ENCODE data around the gene RBM42.

Gene RBM42

DNA sequence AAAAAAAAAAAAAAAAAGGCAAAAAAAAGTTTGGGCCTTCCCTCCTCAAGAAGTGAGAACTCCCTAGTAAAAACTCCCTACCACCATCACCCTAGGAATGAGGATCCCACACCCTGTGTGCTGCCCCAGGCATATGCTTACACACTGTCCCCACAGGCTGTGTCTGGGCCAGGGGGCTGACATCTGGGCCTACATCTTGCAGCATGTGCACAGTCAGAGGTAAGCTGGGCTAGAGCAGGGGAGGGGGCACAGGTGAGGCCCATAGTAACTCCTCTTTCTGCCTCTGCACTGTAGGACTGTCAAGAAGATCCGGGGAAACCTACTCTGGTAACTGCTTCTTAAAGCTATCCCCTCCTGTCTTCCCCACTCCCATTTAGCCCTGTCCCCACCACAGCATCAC lies 15.3 kb upstream of the RBM42 start:
- no peaks in the 10 kb centered on the region for H4K20me1 ChIP-seq
- peak overlapping the region in 7 of 10 experiments; percentile 71 to 89 (median 76); a peak in 11 of 20 replicates for H3K4me3 ChIP-seq
- no peaks in the 10 kb centered on the region for H3K27me3 ChIP-seq
- peaks cover 14 to 30% (median 18%) of the 10 kb centered on the region in 10 experiments; a peak in 19 of 20 replicates for H3K4me1 ChIP-seq
- H3K9me3 ChIP-seq (replicated peaks in 1 of 11) = peaks cover 2 to 6% (median 3%) of the 10 kb centered on the region in 11 experiments; a peak in 21 of 22 replicates
- H3K36me3 ChIP-seq = peaks cover 0 to 40% (median 30%) of the 10 kb centered on the region in 11 experiments; a peak in 18 of 22 replicates
- H3K4me2 ChIP-seq = peak overlapping the region; percentile 80 to 96 (median 93); a peak in 21 of 22 replicates
- no peak for TF ChIP-seq Cebpa-rat (IDR thresholded peaks at IDR 0.05)
- H3K9ac ChIP-seq = peak overlapping the region in 9 of 11 experiments; percentile 79 to 92 (median 90); a peak in 15 of 22 replicates
- no peak overlapping the region for H3K27ac ChIP-seq

DNA sequence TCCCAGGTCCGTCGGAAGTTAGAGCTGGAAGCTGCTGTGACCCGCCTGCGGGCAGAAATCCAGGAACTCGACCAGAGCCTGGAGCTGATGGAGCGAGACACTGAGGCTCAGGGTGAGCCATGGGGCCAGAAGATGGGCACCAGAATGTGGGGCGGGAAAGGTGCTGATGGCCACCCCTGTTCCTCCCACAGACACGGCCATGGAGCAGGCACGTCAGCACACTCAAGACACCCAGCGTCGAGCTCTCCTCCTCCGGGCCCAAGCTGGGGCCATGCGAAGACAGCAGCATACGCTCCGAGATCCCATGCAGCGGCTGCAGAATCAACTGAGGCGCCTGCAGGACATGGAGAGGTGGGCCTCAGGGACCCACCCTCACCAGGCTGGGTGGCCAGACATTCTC lies 13.8 kb upstream of the RBM42 start:
- TF ChIP-seq Cebpa-rat (IDR thresholded peaks at IDR 0.05) = no peak
- Histone ChIP-seq H4K20me1 (no peaks in the 10 kb centered on the region; a peak in 1 of 22 replicates), H3K27ac (no peak overlapping the region), H3K9ac (no peak overlapping the region), H3K4me1 (peaks cover 13 to 22% (median 17%) of the 10 kb centered on the region in 10 experiments; a peak in 19 of 20 replicates), H3K36me3 (peaks cover under 1 to 53% (median 39%) of the 10 kb centered on the region in 11 experiments; a peak in 20 of 22 replicates), H3K9me3 (replicated peaks in 1 of 11) (no peaks in the 10 kb centered on the region), H3K4me3 (no peak overlapping the region), H3K27me3 (no peaks in the 10 kb centered on the region), H3K4me2 (no peak overlapping the region)

DNA sequence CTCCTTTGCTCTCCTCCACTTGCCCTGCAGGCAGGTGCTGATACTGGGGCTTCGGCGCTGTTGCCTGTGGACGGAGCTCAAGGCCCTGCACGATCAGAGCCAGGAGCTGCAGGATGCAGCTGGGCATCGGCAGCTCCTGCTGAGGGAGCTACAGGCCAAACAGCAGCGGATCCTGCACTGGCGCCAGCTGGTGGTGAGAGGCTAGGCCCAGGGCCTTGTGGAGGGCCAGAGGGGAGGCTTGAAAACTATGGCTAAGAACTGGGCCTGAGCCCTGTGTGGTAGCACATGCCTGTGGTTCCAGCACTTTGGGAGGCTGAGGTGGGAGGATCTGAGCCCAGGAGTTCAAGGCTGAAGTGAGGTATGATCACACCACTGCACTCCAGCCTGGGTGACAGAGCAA lies 10.0 kb upstream of the RBM42 start:
- Histone ChIP-seq H3K4me2 (no peak overlapping the region), H3K9me3 (replicated peaks in 1 of 11) (no peaks in the 10 kb centered on the region), H4K20me1 (no peaks in the 10 kb centered on the region; a peak in 1 of 22 replicates), H3K27ac (no peak overlapping the region), H3K4me3 (no peak overlapping the region), H3K27me3 (no peaks in the 10 kb centered on the region), H3K9ac (no peak overlapping the region), H3K36me3 (peaks cover 7 to 85% (median 60%) of the 10 kb centered on the region in 11 experiments; a peak in 21 of 22 replicates), H3K4me1 (peaks cover 0 to under 1% (median 0%) of the 10 kb centered on the region in 10 experiments; a peak in 2 of 20 replicates)
- TF ChIP-seq Cebpa-rat (IDR thresholded peaks at IDR 0.05) = no peak

DNA sequence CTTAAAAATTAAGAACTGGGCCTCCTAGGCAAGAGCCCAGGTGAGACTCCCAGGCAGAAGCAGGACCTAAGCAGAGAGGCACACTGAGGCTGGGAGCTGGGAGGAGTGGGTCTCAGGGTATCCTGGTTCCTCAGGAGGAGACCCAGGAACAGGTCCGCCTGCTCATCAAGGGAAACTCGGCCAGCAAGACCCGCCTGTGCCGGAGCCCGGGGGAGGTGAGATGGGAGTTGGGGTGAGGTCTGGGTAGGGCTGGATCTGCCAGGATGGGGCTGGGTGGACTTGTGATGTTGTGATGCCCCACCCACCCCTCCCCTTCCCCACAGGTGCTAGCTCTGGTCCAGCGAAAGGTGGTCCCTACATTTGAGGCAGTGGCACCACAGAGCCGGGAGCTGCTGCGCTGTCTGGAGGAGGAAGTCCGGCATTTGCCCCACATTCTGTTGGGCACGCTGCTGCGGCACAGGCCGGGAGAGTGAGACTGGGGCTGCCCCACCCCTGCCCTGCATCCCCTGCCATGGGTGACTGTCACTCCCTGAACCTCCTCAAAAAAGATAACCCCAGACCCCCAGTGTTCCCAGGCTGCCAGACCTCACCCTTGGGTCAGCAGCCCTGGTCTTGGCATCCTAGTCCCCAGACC lies 9.4 kb upstream of the RBM42 start:
- Histone ChIP-seq H4K20me1 (no peaks in the 10 kb centered on the region; a peak in 1 of 22 replicates), H3K4me2 (no peak overlapping the region), H3K27me3 (no peaks in the 10 kb centered on the region), H3K9ac (no peak overlapping the region), H3K9me3 (replicated peaks in 1 of 11) (no peaks in the 10 kb centered on the region), H3K4me3 (no peak overlapping the region), H3K36me3 (peaks cover 7 to 85% (median 60%) of the 10 kb centered on the region in 11 experiments; a peak in 21 of 22 replicates), H3K4me1 (no peaks in the 10 kb centered on the region), H3K27ac (no peak overlapping the region)
- TF ChIP-seq Cebpa-rat (IDR thresholded peaks at IDR 0.05) = no peak

DNA sequence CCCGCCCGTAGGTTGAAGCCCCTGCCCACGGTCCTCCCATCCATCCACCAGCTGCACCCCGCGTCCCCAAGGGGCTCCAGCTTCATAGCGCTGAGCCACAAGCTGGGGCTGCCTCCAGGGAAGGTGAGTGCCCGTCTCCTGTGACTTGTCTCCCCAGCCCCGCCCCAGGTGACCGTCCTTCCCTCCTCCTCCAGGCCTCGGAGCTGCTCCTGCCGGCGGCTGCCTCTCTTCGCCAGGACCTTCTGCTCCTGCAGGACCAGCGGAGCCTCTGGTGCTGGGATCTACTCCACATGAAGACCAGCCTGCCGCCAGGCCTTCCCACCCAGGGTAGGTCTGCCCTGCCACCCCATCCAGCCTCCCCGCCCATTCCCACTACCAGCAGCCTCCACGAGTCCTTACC lies 8.8 kb upstream of the RBM42 start:
- no peaks in the 10 kb centered on the region for H3K27me3 ChIP-seq
- no peaks in the 10 kb centered on the region; a peak in 1 of 22 replicates for H4K20me1 ChIP-seq
- no peak for TF ChIP-seq Cebpa-rat (IDR thresholded peaks at IDR 0.05)
- H3K36me3 ChIP-seq = peaks cover 7 to 80% (median 57%) of the 10 kb centered on the region in 11 experiments; a peak in 21 of 22 replicates
- no peaks in the 10 kb centered on the region for H3K9me3 ChIP-seq (replicated peaks in 1 of 11)
- no peak overlapping the region for H3K4me2 ChIP-seq
- H3K9ac ChIP-seq = no peak overlapping the region
- H3K4me3 ChIP-seq = no peak overlapping the region
- H3K27ac ChIP-seq = no peak overlapping the region
- H3K4me1 ChIP-seq = no peaks in the 10 kb centered on the region

DNA sequence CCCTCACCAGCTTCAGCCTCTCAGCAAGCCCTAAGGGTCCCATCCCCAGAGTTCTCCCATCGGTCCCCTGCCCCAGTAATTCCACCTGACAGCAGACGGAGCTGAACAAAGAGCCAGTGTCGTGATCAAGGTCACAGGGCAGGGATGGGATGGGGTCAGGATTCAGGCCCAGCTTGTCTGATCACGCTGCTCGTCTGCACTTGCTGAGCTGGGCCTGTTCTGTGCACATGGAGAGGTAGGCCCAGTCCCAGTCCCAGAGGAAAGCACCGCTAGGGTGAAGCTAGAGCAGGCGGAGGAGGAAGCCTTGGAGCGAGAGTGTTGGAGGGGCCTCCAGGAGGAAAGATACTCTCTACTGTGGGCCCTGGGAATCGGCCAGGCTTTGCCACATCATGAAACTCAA lies 7.1 kb upstream of the RBM42 start:
- Histone ChIP-seq H3K4me3 (no peak overlapping the region), H3K4me1 (no peaks in the 10 kb centered on the region), H4K20me1 (no peaks in the 10 kb centered on the region; a peak in 1 of 22 replicates), H3K4me2 (no peak overlapping the region), H3K27ac (no peak overlapping the region), H3K27me3 (no peaks in the 10 kb centered on the region), H3K36me3 (peaks cover 7 to 63% (median 42%) of the 10 kb centered on the region in 11 experiments; a peak in 19 of 22 replicates), H3K9ac (peak overlapping the region in 3 of 11 experiments; percentile 18 to 44 (median 34); a peak in 1 of 22 replicates), H3K9me3 (replicated peaks in 1 of 11) (no peaks in the 10 kb centered on the region)
- TF ChIP-seq Cebpa-rat (IDR thresholded peaks at IDR 0.05) = no peak

DNA sequence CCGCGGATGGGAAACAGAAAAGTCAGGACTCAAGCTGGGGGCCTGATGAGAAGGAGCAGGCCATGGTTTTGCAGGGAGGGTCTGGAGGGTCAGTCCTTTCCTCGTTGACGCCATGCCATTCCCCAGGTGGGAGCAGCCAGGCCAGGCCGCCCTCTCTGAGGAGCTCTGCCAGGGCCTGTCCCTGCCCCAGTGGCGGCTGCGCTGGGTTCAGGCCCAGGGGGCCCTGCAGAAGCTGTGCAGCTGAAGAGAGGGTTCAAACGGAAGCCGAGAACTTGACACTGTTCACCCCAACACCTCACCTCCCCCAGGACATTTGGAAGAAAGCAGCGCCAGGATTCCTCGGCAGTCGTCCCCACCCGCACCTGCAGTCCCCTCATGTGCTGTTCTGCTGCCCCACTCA lies 6.1 kb upstream of the RBM42 start:
- Histone ChIP-seq H3K27ac (no peak overlapping the region), H3K36me3 (peaks cover 7 to 52% (median 32%) of the 10 kb centered on the region in 11 experiments; a peak in 19 of 22 replicates), H3K4me2 (no peak overlapping the region), H3K4me1 (peaks cover 2 to 6% (median 4%) of the 10 kb centered on the region in 10 experiments), H3K9me3 (replicated peaks in 1 of 11) (no peaks in the 10 kb centered on the region), H3K4me3 (no peak overlapping the region), H3K27me3 (no peaks in the 10 kb centered on the region), H3K9ac (peak overlapping the region in 1 of 11 experiments; percentile 7; a peak in 2 of 22 replicates), H4K20me1 (no peaks in the 10 kb centered on the region; a peak in 1 of 22 replicates)
- no peak for TF ChIP-seq Cebpa-rat (IDR thresholded peaks at IDR 0.05)

DNA sequence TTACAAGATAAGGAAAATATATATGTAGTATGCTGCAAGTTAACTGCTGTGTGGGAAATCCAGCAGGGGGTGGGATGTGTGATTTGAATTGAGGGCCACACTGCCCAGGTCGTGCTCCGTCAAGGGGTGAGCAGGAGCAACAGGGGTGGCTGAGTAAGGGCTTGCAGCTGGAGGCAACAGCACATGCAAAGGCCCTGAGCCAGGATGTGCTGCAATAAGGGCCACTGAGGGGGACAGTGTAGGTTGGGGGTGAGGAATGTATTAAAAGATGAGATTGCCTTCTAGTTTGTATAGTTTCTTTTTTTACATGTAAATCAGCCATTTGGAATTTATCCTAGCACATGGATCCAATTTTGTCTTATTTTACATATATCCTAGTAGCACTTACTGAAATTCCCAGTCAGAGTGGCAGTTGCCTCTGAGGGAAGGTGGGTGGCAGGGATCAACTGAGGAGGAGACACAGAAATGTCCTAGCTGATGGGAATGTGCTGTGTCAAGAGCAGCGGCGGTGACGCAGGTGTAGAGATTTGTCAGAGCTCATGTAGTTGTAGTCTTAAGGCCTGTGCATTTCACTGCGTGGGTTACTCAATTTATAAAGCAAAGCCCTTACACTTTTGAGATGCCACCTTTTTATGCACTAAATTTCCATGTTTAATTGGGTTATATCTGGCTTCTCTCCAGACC lies 5.4 kb upstream of the RBM42 start:
- no peak for TF ChIP-seq Cebpa-rat (IDR thresholded peaks at IDR 0.05)
- no peak overlapping the region for H3K4me3 ChIP-seq
- H3K4me1 ChIP-seq = peaks cover 6 to 11% (median 10%) of the 10 kb centered on the region in 10 experiments
- no peaks in the 10 kb centered on the region for H3K9me3 ChIP-seq (replicated peaks in 1 of 11)
- no peaks in the 10 kb centered on the region for H3K27me3 ChIP-seq
- H4K20me1 ChIP-seq = no peaks in the 10 kb centered on the region; a peak in 1 of 22 replicates
- H3K9ac ChIP-seq = peak overlapping the region in 1 of 11 experiments; percentile 7; a peak in 1 of 22 replicates
- no peak overlapping the region for H3K27ac ChIP-seq
- peaks cover 7 to 45% (median 29%) of the 10 kb centered on the region in 11 experiments; a peak in 19 of 22 replicates for H3K36me3 ChIP-seq
- no peak overlapping the region for H3K4me2 ChIP-seq

DNA sequence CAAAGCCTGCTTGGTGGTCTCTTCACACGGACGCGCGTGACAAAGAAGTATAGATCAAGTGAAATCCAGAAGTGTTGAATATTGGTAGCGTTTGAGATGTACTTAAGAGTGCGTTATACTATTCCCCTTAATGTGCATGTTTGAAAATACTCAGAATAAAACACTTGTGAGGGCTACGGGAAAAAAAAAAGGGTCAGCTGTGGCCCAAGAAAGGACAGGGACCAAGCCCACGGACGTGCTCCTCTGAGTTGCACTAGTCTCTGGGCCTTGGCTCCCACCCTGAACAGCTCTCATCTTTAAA lies 622 bp upstream of the RBM42 start:
- Histone ChIP-seq H3K9ac (peak overlapping the region; percentile 85 to 95 (median 93)), H3K27me3 (no peaks in the 10 kb centered on the region), H3K9me3 (replicated peaks in 1 of 11) (no peaks in the 10 kb centered on the region), H3K4me1 (peaks cover 19 to 29% (median 23%) of the 10 kb centered on the region in 10 experiments), H3K4me2 (peak overlapping the region; percentile 79 to 94 (median 89)), H4K20me1 (peaks cover 0 to 11% (median 0%) of the 10 kb centered on the region in 11 experiments; a peak in 2 of 22 replicates), H3K27ac (peak overlapping the region; percentile 74 to 89 (median 85)), H3K36me3 (peaks cover 29 to 36% (median 32%) of the 10 kb centered on the region in 11 experiments), H3K4me3 (peak overlapping the region; percentile 84 to 99 (median 93))
- no peak for TF ChIP-seq Cebpa-rat (IDR thresholded peaks at IDR 0.05)

Measured in BLaER1 treated with 17β-estradiol and CSF1 and Interleukin-3, amounts not matched to agents 10 nM and 100 nM (cell line).